Coronary artery (tissue), 2 donors: ENCODE results near the gene ZEB1.

Source experiments
- DNase-seq: peaks from one replicate; pipeline ENCODE4 v3.0.0-alpha.2; 2017; ENCODE audit warnings: low spot score
- H3K27ac ChIP-seq, 2 donors: fragments of 200-600 bp; sonication (generic); one replicate each; pipeline ENCODE4 v1.5.1; 2016 to 2019
- H3K4me3 ChIP-seq: fragments of 200-600 bp; sonication (generic); 2 replicates; pipeline ENCODE4 v1.5.1; 2016; ENCODE audit warnings: mild to moderate bottlenecking, moderate library complexity
- CTCF ChIP-seq: fragments of 200-600 bp; sonication (generic); IDR thresholded peaks from one replicate; pipeline ENCODE4 v1.5.1; 2019; ENCODE audit warnings: antibody characterized with exemption

The ZEB1 gene

GRCh38 chr10:31484431-31485135, 165.6 kb downstream of the ZEB1 start:
- TF ChIP-seq CTCF: no peak
- H3K27ac ChIP-seq: no peak overlapping the region
- H3K4me3 ChIP-seq: no peak overlapping the region
- DNase-seq: no peak

- TF ChIP-seq CTCF: peak; percentile 20
- no peak for DNase-seq
- Histone ChIP-seq H3K4me3 (no peak overlapping the region), H3K27ac (no peak overlapping the region)
Measured at GRCh38 chr10:31490858-31491504, 172.0 kb downstream of the ZEB1 start.

GRCh38 chr10:31507427-31507826, 188.4 kb downstream of the ZEB1 start:
- DNase-seq: no peak
- no peak overlapping the region for H3K4me3 ChIP-seq
- H3K27ac ChIP-seq: no peak overlapping the region
- no peak for TF ChIP-seq CTCF

- no peak overlapping the region for H3K27ac ChIP-seq
- no peak overlapping the region for H3K4me3 ChIP-seq
- no peak for DNase-seq
- TF ChIP-seq CTCF: no peak
Measured at GRCh38 chr10:31508234-31508633, 189.2 kb downstream of the ZEB1 start.

- Histone ChIP-seq H3K4me3 (no peak overlapping the region), H3K27ac (no peak overlapping the region)
- no peak for TF ChIP-seq CTCF
- no peak for DNase-seq
Measured at GRCh38 chr10:31508882-31509281, 189.9 kb downstream of the ZEB1 start.

GRCh38 chr10:31509989-31510388, 191.0 kb downstream of the ZEB1 start:
- TF ChIP-seq CTCF: no peak
- no peak for DNase-seq
- Histone ChIP-seq H3K4me3 (no peak overlapping the region), H3K27ac (no peak overlapping the region)

- no peak for TF ChIP-seq CTCF
- Histone ChIP-seq H3K4me3 (no peak overlapping the region), H3K27ac (no peak overlapping the region)
- no peak for DNase-seq
Measured at GRCh38 chr10:31515116-31515515, 196.1 kb downstream of the ZEB1 start.
